GM12864 (cell line): Measurements from ENCODE around the gene NFIX.
"Not testable (repeated sequence)": the region's sequence is repeated elsewhere in the genome, so short reads cannot be mapped to it uniquely, and the experiment has no call there.

Source experiments
- DNase-seq: peaks from one replicate; pipeline ENCODE4 v3.0.0-alpha.2; 2011; ENCODE audit warnings: low read depth
- H3K4me3 ChIP-seq: 2 replicates; pipeline ENCODE4 v1.5.1; 2011; ENCODE audit warnings: mild to moderate bottlenecking, low read depth, low read length, control low read depth
- CTCF ChIP-seq: IDR thresholded peaks from 2 replicates; pipeline ENCODE4 v1.5.1; 2011; ENCODE audit warnings: low read depth, mild to moderate bottlenecking, moderate library complexity, low read length, control low read depth, inconsistent platforms; ENCODE audit errors: missing control alignments

The NFIX gene

DNA sequence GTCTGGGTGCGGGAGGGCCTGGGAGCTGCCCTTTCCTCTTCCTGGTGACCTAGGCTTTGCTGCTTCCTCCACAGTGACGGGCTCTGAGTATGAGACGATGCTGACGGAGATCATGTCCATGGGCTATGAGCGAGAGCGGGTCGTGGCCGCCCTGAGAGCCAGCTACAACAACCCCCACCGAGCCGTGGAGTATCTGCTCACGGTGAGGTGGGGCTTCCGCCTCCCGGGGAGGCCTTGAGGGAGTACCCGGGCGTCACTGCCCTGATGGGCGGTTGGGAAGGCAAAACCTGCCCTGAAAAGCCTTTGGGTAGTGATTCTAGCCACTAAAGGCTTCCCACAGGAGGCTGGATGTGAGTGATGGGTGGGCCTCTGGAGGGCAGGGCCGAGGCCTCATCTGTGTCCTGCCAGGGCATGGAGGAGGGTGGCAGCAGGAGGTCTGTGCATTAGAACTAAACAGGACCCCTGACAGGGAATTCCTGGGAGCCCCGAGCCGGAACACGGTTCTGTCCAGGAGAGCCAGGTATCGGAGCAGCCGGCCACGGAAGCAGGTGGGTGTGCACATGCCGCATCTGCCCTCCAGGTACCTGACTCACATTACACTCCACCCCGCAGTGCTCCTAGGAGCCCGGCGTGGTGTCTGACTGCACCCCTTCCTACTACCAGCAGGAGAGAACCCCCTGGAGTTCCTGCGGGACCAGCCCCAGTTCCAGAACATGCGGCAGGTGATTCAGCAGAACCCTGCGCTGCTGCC is 46.5 kb upstream of the NFIX start:
- no peak for DNase-seq
- no peak overlapping the region for H3K4me3 ChIP-seq
- no peak for TF ChIP-seq CTCF

DNA sequence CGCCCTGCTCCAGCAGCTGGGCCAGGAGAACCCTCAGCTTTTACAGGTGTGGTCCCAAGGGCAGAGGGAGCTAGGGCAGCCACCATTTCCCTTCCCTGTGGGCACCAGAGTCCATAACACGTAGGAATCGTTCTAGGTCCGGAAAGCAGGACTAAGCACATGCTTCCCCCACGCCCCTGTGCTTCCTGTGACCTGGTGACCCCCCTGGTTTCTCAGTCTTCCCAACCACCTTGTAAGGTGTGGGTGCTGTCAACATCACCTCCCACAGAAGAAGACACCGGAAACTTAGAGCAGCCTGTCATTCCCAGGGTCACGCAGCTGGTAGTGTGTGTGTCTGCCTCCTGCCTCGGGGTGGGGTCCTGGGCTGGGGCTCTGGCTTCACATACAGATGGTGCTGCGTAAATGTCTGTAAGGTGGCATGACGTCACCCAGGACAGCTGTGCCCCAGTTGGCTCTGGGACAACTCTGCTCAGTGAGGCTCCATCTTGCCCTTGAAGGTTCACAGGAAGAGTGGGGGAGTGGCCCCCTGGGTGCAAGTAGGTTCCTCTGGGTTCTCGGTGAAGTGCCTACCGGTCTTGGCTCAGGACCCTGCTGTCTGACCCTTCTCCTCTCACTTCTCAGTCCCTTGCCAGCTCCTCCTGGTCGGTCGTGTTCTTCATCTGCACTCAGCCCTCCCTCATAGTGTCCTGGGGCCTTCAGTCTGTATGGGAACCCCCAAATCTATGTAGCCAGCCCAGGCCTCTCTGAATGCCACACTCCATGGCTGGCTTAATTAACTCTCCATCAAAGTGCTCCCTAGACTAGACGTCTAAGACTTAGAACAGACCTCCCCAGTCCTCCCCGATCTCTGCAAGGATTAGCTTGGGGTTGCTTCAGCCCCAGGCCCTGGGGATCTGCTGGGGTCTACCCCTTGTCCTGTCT is 45.7 kb upstream of the NFIX start:
- no peak overlapping the region for H3K4me3 ChIP-seq
- TF ChIP-seq CTCF, result no peak
- no peak for DNase-seq

DNA sequence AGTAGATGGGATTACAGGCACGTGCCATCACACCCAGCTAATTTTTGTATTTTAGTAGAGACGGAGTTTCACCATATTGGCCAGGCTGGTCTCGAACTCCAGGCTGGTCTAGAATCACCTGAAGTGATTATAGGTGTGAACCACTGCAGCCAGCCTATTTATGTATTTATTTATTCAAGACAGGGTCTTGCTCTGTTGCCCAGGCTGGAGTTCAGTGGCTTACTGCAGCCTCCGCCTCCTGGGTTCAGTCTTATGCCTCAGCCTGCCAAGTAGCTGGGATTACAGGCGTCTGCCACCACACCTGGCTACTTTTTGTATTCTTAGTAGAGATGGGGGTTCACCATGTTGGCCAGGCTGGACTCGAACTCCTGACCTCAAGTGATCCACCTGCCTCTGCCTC is 43.2 kb upstream of the NFIX start:
- not testable (repeated sequence) for DNase-seq, H3K4me3 ChIP-seq

GRCh38 chr19:12952488-12953137 is 42.7 kb upstream of the NFIX start:
- no peak for DNase-seq
- H3K4me3 ChIP-seq, result no peak overlapping the region
- TF ChIP-seq CTCF, result no peak

- no peak overlapping the region for H3K4me3 ChIP-seq
- DNase-seq, result no peak
- no peak for TF ChIP-seq CTCF
Observed at GRCh38 chr19:12953138-12953798, 42.0 kb upstream of the NFIX start.

- no peak for TF ChIP-seq CTCF
Observed at GRCh38 chr19:12953799-12954611, 41.3 kb upstream of the NFIX start.

More at GRCh38 chr19:12953799-12954611, 41.3 kb upstream of the NFIX start:
- no peak overlapping the region for H3K4me3 ChIP-seq
- DNase-seq, result no peak
